ENCODE results near the gene TSC22D1.

TSC22D1 gene

DNA sequence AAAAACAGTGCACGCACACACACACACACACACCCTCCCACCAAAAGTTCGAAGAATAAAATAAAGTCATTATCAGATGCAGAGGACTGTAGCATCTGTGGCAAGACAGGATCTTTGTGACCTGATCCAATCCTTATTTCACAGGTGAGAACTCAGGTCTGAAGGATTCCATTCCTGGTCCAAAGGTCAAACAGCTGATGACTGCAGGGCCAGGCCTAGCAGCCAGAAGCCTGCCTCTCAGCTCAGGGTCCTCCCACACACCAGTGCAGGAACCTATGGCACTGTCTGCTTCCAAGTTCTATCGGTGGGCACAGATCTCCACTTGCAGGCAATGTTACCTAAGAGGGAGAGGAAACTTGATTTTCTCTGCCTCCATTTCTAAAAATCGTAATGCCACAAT is 145.0 kb downstream of the TSC22D1 start:
- CTCF ChIA-PET, result interaction anchor here (0.8 kb wide), 1 partner anchor 39 kb away, joined by 3 read pairs; no protein-coding TSS in a partner anchor
- Mint-ChIP-seq H3K4me3 (no peak overlapping the region), H3K27me3 (peaks cover 29% of the 10 kb centered on the region), H3K27ac (no peak overlapping the region), H3K9me3 (no peaks in the 10 kb centered on the region), H3K36me3 (peaks cover 6% of the 10 kb centered on the region), H3K4me1 (peaks cover 10% of the 10 kb centered on the region)
- no peak for DNase-seq

DNA sequence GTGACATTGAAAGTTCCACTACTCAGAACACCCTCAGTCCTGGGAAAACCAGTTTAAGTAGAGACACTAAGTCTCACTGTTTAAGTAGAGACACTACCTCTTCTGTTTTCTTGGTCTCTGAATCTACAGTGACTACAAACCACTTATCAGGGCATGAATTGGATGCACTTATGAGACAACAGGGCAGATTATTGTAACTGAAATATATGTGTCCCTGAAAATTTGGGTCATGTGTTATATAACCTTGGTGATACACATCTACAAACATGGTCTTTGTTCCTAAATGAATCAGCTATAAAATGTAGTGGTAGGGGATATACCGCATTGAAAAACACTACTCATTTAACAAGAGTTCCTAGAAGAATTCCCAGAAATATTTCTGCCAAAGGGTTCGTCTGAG is 146.8 kb downstream of the TSC22D1 start:
- Mint-ChIP-seq H3K9me3 (no peaks in the 10 kb centered on the region), H3K4me3 (no peak overlapping the region), H3K27me3 (peaks cover 21% of the 10 kb centered on the region), H3K36me3 (peaks cover 2% of the 10 kb centered on the region), H3K4me1 (no peaks in the 10 kb centered on the region), H3K27ac (no peak overlapping the region)
- CTCF ChIA-PET, result no interaction called here
- DNase-seq, result no peak

DNA sequence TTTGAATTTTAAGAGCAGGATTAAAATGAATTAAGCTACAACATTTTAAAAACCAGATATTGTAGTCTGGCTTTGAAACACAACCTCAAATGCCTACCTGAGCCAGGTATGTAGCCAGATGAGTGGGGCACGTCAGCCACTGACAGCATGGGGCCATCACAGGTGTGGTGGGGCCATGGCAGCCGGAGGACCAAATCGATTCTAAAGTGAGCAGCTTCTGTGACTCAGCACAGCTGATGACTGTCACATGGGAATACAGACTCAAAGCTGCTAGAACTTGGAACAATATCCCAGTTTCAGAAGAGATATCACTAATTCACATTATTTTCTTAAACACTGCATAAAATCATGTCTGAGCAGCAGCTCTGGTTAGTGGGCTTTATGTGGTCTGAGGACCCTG is 149.7 kb downstream of the TSC22D1 start:
- no peaks in the 10 kb centered on the region for H3K4me1 Mint-ChIP-seq
- no peaks in the 10 kb centered on the region for H3K36me3 Mint-ChIP-seq
- DNase-seq, result no peak
- H3K4me3 Mint-ChIP-seq, result no peak overlapping the region
- H3K9me3 Mint-ChIP-seq, result no peaks in the 10 kb centered on the region
- H3K27ac Mint-ChIP-seq, result no peak overlapping the region
- peaks cover 26% of the 10 kb centered on the region for H3K27me3 Mint-ChIP-seq
- CTCF ChIA-PET, result no interaction called here

DNA sequence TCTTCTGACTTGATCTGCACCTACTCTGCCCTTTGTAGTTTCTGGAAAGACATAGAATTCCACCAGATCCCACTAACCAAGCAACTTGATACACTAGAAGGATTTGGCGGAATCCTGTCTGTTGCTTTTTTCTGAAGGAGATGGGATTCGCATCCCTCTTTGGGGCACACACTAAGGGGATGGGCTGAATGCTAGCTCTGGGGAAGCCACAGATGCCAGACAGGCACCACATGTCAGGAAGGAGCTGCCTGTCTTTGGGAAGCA is 150.4 kb downstream of the TSC22D1 start:
- H3K9me3 Mint-ChIP-seq, result no peaks in the 10 kb centered on the region
- DNase-seq, result no peak
- H3K4me3 Mint-ChIP-seq, result no peak overlapping the region
- no peak overlapping the region for H3K27ac Mint-ChIP-seq
- CTCF ChIA-PET, result no interaction called here
- H3K36me3 Mint-ChIP-seq, result no peaks in the 10 kb centered on the region
- H3K4me1 Mint-ChIP-seq, result no peaks in the 10 kb centered on the region
- H3K27me3 Mint-ChIP-seq, result peaks cover 26% of the 10 kb centered on the region

DNA sequence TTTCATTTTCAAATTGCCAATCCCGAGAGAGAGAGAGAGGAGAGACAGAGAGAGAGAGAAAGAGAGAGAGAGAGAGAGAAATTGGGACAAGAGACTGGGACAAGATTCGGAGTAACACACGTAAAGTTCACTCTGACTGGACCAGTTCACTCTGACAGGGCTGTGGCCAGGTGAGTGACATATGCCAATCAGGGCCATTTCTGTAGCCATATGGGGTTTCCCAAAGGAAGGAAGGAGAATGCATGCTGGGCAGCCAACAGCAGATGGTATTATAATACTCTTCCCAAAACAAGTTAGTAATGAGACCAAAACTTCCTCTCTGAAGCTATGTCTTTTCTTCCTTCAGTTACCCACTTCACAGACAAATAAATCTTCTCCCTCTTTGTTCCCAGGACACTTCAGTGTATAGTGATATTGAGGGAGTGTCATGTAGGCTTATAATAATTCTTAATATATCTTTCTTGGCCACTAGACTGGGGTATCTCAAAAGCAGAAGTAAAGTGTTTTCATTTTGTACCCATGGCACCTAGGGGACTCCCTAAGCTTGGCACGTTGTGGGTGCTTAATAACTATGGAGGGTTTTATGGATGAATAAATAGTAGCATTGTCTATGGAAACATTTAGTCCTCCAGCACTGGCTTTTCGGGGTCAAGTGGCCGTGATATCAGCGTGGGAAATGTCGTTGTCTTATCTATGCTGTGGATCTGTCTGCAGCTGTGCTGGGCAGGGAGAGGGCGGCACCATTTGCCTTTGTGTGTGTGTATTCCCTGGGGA is 150.9 kb downstream of the TSC22D1 start:
- no peak for DNase-seq
- Mint-ChIP-seq H3K27ac (no peak overlapping the region), H3K36me3 (no peaks in the 10 kb centered on the region), H3K4me1 (no peaks in the 10 kb centered on the region), H3K4me3 (no peak overlapping the region), H3K9me3 (no peaks in the 10 kb centered on the region), H3K27me3 (peaks cover 26% of the 10 kb centered on the region)
- CTCF ChIA-PET, result interaction anchor here (1.1 kb wide), 1 partner anchor 517 kb away, joined by 3 read pairs; no protein-coding TSS in a partner anchor

DNA sequence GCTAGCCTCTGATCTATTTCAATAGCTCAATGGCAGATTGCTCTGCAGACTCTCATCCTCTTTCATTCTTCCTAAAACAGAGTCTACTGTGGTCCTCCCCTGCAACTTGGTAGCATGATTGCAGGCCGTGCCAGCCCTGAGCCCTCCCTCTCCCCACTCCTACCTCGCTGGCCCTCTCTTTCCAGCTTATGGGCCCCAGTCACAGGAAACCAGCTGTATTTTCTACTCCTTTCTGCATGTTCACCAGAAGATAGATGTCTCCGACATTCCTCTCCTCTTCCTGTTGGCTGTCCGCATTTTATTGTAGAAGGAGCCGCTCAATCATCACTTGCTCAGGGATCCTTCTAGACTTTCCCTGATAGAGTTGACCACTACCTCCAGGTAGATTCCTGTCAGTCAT is 152.3 kb downstream of the TSC22D1 start:
- DNase-seq, result no peak
- Mint-ChIP-seq H3K27me3 (peaks cover 26% of the 10 kb centered on the region), H3K4me1 (no peaks in the 10 kb centered on the region), H3K9me3 (no peaks in the 10 kb centered on the region), H3K27ac (no peak overlapping the region), H3K36me3 (no peaks in the 10 kb centered on the region), H3K4me3 (no peak overlapping the region)
- CTCF ChIA-PET, result no interaction called here

DNA sequence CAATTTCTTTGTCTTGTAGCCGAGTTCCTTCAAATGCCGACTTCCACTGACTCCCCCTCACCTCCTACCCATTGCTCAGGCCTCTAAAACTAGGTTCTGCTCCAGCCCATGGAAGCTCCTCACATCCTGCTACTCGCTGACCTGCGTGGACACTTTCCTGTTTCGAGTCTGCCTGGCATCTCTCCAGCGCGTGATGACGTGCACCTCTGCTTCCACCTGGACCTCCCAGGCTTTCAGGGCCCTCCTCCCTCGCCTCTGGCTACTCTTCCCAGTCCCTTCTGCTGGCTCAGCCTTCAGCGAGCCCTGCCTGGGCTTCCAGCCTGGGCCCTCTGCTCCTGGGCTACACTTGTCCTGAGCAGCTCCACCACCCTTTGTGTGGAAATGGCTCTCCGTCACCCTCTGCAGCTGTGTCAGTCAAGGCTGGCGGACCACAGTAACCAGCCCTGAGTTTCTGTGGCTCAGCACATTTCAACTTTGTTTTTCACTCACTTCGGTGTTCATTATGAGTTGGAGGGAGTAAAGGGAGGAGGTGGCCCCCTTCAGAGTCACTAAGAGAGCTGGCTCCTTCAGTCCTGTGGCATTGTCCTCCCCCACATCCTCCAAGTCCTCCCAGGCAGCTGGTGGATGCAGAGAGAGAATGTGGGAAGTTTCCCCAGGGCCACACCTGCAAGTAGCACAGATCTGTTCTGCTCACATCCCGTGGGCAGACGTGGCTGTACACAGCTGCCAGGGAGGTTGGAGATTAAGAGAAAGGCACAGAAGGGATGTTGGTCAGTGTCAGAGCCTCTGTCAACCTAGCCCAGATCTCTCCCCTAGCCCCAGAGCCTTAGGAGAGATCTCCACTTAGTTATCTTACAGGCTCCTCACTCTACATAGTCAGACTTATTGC is 153.1 kb downstream of the TSC22D1 start:
- no peak overlapping the region for H3K4me3 Mint-ChIP-seq
- H3K27me3 Mint-ChIP-seq, result peaks cover 26% of the 10 kb centered on the region
- no peak for DNase-seq
- no peaks in the 10 kb centered on the region for H3K9me3 Mint-ChIP-seq
- no peak overlapping the region for H3K27ac Mint-ChIP-seq
- H3K4me1 Mint-ChIP-seq, result no peaks in the 10 kb centered on the region
- CTCF ChIA-PET, result no interaction called here
- no peaks in the 10 kb centered on the region for H3K36me3 Mint-ChIP-seq

DNA sequence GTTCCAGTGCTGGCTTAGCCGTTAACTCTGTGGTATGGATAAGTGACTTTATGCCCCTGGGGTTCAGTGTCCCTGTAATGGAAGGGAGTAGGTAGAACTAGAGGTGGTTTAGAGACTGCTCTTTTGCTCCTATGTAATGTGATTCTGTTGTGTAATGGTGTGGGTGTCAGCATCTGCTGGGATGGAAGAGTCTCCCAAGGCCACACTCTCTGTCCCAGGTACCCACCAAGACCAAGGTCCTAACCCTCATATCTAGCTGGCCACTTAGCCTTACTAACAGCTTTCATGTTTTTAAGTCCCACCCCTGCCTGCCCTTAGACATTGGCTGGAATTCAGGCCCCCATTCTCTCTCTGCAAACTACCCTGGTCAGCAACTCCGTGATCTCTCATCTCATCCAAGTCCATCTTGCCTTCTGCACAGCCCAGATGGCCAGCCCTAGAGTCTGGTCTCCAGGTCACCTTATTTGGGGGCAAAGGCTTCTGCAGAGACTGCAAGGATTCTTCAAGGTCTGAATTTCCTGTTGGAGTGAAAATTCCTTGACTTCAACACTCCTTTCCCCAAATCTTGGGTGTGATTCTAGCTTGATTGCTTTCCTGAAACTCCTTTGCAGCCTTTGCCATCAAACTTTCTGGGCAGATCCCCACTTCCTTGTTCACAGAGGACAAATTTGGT is 154.1 kb downstream of the TSC22D1 start:
- Mint-ChIP-seq H3K27ac (no peak overlapping the region), H3K36me3 (no peaks in the 10 kb centered on the region), H3K27me3 (peaks cover 26% of the 10 kb centered on the region), H3K4me3 (no peak overlapping the region), H3K4me1 (no peaks in the 10 kb centered on the region), H3K9me3 (no peaks in the 10 kb centered on the region)
- CTCF ChIA-PET, result no interaction called here
- DNase-seq, result no peak

DNA sequence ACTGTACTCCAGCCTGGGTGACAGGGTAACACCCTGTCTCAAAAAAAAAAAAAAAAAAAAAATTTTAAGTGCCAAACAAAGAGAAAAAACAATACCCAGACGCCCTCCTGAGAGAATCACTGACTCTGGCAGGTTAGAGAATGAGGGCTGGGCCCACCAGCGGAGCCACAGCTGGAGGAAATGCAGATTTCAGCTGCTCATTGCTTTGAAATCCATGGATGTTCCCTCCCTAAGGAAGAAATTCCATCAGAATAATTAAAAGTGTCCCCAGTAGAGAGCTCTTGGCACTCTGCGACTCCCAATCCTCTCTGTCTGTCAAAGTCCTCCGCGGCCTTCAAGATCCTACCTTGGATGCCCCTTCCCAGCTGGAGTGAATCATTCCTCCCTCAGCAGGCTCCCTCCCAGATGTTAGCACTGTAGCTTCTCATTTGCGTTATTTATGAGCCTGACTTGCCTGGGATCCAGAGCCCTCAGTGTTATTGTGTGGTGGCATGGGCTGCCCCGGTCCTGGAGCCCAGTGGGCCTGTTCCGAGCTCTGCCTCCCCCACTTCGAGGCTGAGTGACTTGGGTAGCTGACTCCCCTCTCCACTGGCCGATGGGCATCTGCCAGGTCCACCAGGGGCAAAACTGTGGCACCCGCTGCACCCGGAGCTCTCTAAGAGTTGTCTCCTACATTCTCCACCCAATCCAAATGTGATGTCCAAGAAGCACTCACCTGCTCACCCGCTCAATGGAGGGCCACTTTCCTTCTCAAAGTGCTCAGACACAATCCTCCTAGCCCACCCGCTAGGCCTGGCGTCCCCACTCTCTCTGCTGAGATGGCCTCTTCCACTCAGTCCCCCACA is 155.5 kb downstream of the TSC22D1 start:
- DNase-seq, result no peak
- peaks cover 23% of the 10 kb centered on the region for H3K27me3 Mint-ChIP-seq
- CTCF ChIA-PET, result interaction anchor here (0.6 kb wide), 1 partner anchor 1509 kb away, joined by 3 read pairs; no protein-coding TSS in a partner anchor
- no peaks in the 10 kb centered on the region for H3K36me3 Mint-ChIP-seq
- no peaks in the 10 kb centered on the region for H3K9me3 Mint-ChIP-seq
- H3K27ac Mint-ChIP-seq, result no peak overlapping the region
- H3K4me3 Mint-ChIP-seq, result no peak overlapping the region
- no peaks in the 10 kb centered on the region for H3K4me1 Mint-ChIP-seq

DNA sequence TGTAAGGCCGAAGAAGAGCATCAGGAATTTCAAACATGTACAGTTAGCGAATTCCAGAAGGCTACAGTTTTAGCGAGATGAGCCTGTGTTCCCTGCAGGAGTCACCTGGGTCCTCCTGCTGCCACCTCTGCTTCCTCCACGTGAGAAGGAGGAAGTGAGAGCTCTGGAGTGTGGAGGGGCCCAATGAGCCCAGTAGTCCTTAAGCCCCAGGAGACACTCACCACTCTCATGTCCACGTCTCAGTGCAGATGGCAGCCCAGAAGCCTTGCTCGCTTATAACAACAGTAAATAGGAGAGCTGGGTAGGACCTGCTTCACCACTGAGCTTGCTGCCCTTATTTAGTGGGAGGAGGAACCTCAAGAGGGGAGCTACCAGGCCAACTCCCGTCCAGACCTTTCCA is 158.3 kb downstream of the TSC22D1 start:
- H3K27ac Mint-ChIP-seq, result no peak overlapping the region
- no peaks in the 10 kb centered on the region for H3K36me3 Mint-ChIP-seq
- no peaks in the 10 kb centered on the region for H3K4me1 Mint-ChIP-seq
- DNase-seq, result no peak
- CTCF ChIA-PET, result no interaction called here
- H3K9me3 Mint-ChIP-seq, result no peaks in the 10 kb centered on the region
- no peak overlapping the region for H3K4me3 Mint-ChIP-seq
- H3K27me3 Mint-ChIP-seq, result peaks cover 7% of the 10 kb centered on the region

DNA sequence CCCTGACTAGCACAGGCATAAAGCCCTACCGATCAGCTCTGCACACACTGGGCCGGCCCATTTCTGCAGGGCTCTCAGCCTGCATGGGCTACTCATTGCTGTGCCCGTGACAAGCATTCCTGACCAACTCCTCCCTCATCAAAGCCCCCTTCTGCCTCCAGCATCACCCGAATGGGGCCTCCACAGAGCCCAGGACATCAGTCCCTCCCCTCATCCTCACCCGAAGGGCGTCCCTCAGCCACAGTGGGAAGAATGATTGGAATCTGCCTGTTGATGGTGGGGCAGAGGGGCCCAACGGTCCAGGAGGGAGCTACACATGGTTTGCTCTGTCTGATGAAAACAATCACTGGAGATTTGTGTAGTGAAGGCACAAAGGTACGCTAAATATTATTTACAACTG is 158.7 kb downstream of the TSC22D1 start:
- H3K27ac Mint-ChIP-seq, result no peak overlapping the region
- H3K27me3 Mint-ChIP-seq, result peaks cover 7% of the 10 kb centered on the region
- H3K36me3 Mint-ChIP-seq, result no peaks in the 10 kb centered on the region
- no peak for DNase-seq
- CTCF ChIA-PET, result no interaction called here
- no peak overlapping the region for H3K4me3 Mint-ChIP-seq
- no peaks in the 10 kb centered on the region for H3K4me1 Mint-ChIP-seq
- H3K9me3 Mint-ChIP-seq, result no peaks in the 10 kb centered on the region

DNA sequence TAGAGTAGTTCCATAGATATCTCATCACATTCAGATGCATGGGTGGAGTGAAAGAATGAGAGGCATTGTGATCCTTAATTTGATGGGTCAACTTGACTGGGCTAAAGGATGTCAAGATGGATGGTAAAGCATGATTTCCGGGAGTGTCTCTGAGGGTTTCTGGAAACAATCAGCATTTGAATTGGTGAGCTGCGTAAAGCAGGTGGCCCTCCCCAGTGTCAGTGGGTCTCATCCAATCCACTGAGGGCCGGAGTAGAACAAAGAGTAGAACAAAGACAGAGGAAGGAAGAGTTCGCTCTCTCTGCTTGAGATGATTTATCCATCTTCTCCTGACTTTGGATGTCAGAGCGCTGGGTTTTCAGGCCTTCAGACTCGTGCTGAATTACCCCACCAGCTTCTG is 159.4 kb downstream of the TSC22D1 start:
- Mint-ChIP-seq H3K4me1 (no peaks in the 10 kb centered on the region), H3K4me3 (no peak overlapping the region), H3K27me3 (peaks cover 6% of the 10 kb centered on the region), H3K27ac (no peak overlapping the region), H3K36me3 (no peaks in the 10 kb centered on the region), H3K9me3 (no peaks in the 10 kb centered on the region)
- CTCF ChIA-PET, result no interaction called here
- DNase-seq, result no peak

DNA sequence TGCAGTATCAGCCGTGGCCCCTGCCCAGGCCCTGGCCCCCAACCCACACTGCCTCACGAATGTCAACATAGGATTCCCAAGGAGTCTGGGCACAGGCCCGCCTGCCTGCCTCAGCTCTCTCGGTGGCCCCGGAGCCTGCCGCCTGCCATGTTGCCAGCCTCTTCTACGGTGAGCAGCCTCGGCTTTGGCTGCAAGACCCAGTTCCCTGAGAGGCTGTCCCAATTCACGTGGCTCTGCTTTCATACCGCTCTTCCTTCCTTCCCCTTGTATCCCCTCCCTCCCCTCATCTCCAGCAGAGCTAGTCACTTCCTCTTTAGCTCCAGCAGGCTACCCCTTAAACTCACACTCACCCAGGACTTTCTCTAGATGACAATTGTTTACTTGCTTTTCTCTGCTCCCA is 159.8 kb downstream of the TSC22D1 start:
- no peaks in the 10 kb centered on the region for H3K4me1 Mint-ChIP-seq
- H3K27me3 Mint-ChIP-seq, result peaks cover 6% of the 10 kb centered on the region
- H3K27ac Mint-ChIP-seq, result no peak overlapping the region
- H3K9me3 Mint-ChIP-seq, result no peaks in the 10 kb centered on the region
- CTCF ChIA-PET, result interaction anchor here (0.8 kb wide), 1 partner anchor 22 kb away, joined by 4 read pairs; no protein-coding TSS in a partner anchor
- no peak overlapping the region for H3K4me3 Mint-ChIP-seq
- no peak for DNase-seq
- no peaks in the 10 kb centered on the region for H3K36me3 Mint-ChIP-seq

DNA sequence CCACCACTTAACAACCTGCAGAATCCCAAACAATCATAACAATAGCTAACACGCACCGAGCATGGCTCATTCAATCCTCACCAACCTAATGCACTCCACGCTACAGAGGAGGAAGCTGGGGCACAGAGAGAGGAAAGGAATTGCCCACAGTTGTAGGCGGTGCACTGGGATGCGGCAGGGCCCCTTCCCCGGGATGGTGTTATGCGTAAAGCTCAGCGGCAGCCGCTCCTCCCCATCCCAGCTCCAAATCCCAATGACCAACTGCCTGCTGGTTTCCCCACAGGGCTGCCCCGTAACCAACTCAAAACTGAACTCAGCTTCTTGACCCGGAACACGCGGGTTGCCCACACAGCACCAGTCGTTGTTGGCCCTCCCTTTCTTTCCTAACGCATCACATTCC is 160.3 kb downstream of the TSC22D1 start:
- H3K27me3 Mint-ChIP-seq, result peaks cover 6% of the 10 kb centered on the region
- H3K27ac Mint-ChIP-seq, result no peak overlapping the region
- H3K9me3 Mint-ChIP-seq, result no peaks in the 10 kb centered on the region
- H3K36me3 Mint-ChIP-seq, result no peaks in the 10 kb centered on the region
- CTCF ChIA-PET, result interaction anchor here (0.8 kb wide), 1 partner anchor 23 kb away, joined by 4 read pairs; no protein-coding TSS in a partner anchor
- no peaks in the 10 kb centered on the region for H3K4me1 Mint-ChIP-seq
- no peak for DNase-seq
- no peak overlapping the region for H3K4me3 Mint-ChIP-seq
